Smooth muscle cell (in vitro differentiated cells): ENCODE results near the gene CFAP43. TPM values are rescaled to one million over a fixed set of nuclear protein-coding genes. Genes with fewer than 3 reads are reported as not detected.

ENCODE experiments used
- DNase-seq: peaks from one replicate; lab custom pipeline; 2025; ENCODE audit not compliant: unreplicated experiment; lab: John Stamatoyannopoulos, UW
- H2AFZ ChIP-seq: fragments of 200-600 bp; sonication (generic); 2 replicates; pipeline ENCODE4 v1.6.0; 2016; ENCODE audit warnings: antibody characterized with exemption, low read depth, mild to moderate bottlenecking
- H3F3A ChIP-seq: fragments of 200-600 bp; sonication (generic); 2 replicates; pipeline ENCODE4 v1.6.0; 2017; ENCODE audit warnings: antibody characterized with exemption, low read depth
- H3K27ac ChIP-seq: fragments of 200-600 bp; sonication (generic); 2 replicates; pipeline ENCODE4 v1.5.1; 2016; ENCODE audit warnings: low read depth, mild to moderate bottlenecking
- H3K27me3 ChIP-seq: fragments of 200-600 bp; sonication (generic); 2 replicates; pipeline ENCODE4 v1.6.1; 2016; ENCODE audit warnings: low read depth, mild to moderate bottlenecking
- H3K36me3 ChIP-seq: fragments of 200-600 bp; sonication (generic); 2 replicates; pipeline ENCODE4 v1.5.1; 2016; ENCODE audit warnings: low read depth
- H3K4me1 ChIP-seq: fragments of 200-600 bp; sonication (generic); 2 replicates; pipeline ENCODE4 v1.5.1; 2016; ENCODE audit warnings: low read depth
- H3K4me2 ChIP-seq: fragments of 200-600 bp; sonication (generic); 2 replicates; pipeline ENCODE4 v1.6.0; 2016; ENCODE audit warnings: mild to moderate bottlenecking
- H3K4me3 ChIP-seq: fragments of 200-600 bp; sonication (generic); 2 replicates; pipeline ENCODE4 v1.5.1; 2016; ENCODE audit warnings: mild to moderate bottlenecking
- H3K79me2 ChIP-seq: fragments of 200-600 bp; sonication (generic); 2 replicates; pipeline ENCODE4 v1.6.0; 2016; ENCODE audit warnings: low read depth, mild to moderate bottlenecking
- H3K9ac ChIP-seq: fragments of 200-600 bp; sonication (generic); 2 replicates; pipeline ENCODE4 v1.6.0; 2016; ENCODE audit warnings: low read depth
- H3K9me3 ChIP-seq: fragments of 200-600 bp; sonication (generic); replicated peaks from 2 replicates; pipeline ENCODE4 v1.5.1; 2016; ENCODE audit warnings: low read depth
- H4K20me1 ChIP-seq: fragments of 200-600 bp; sonication (generic); 2 replicates; pipeline ENCODE4 v1.6.0; 2016; ENCODE audit warnings: low read depth
- WGBS: methylation state at CpG from one replicate; pipeline ENCODE4 v1.1.7; 2016; ENCODE audit warnings: low lambda C conversion rate; 5-methylcytosine and 5-hydroxymethylcytosine counted together
- polyA plus RNA-seq: library from polyadenylated mRNA; unstranded; fragments of >200 nt; fragmentation: Nextera tagmentation; extraction: Ambion mirVana; gene quantifications from 2 replicates; pipeline ENCODE4 v1.2.1, GENCODE V29; 2016
- total RNA-seq: library from RNA; depleted of rRNA; stranded (reverse); fragments of >200 nt; gene quantifications from 2 replicates; pipeline ENCODE4 v1.2.3, GENCODE V29; 2014
- TF ChIP-seq, protein P1 (sequence below): fragments of 200-600 bp; sonication (generic); IDR thresholded peaks from 2 replicates; pipeline ENCODE4 v1.5.1; 2017; ENCODE audit warnings: borderline replicate concordance, mild to moderate bottlenecking, antibody characterized with exemption; ENCODE audit not compliant: insufficient read depth, poor library complexity, severe bottlenecking

Gene CFAP43
- total and polyA plus RNA-seq, 2 experiments from 2014 or later, result 0.04 to 0.50 TPM

DNA sequence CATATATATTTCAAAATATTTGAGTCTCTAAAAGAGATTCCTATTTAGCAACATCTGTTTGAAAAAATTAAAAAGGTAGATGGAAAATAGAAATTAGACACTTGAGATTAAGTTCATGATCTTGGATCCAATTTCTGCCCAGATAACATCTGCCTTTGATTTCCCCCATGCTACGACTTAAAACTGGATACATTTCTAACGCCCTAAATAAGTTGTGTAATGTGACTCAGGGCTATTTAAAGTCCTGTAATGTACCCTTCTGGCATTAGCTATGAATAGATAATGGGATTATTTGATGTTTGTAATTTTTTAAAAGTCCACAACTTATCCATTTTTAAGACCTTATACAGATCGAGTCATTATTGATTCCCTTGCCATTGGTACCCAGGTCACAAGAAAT lies 23.4 kb downstream of the CFAP43 start:
- Histone ChIP-seq H3K36me3 (no peaks in the 10 kb centered on the region), H3K9ac (no peak overlapping the region), H3K4me2 (no peak overlapping the region), H3K27ac (no peak overlapping the region), H3K4me1 (peaks cover 3% of the 10 kb centered on the region), H3K27me3 (no peaks in the 10 kb centered on the region), H3K9me3 (no peaks in the 10 kb centered on the region), H3F3A (no peaks in the 10 kb centered on the region), H4K20me1 (no peaks in the 10 kb centered on the region), H2AFZ (no peak overlapping the region), H3K4me3 (no peak overlapping the region), H3K79me2 (no peaks in the 10 kb centered on the region)
- 79% methylated on average over 3 of the region's 3 CpGs for WGBS
- DNase-seq, result no peak
- TF ChIP-seq, protein P1, sequence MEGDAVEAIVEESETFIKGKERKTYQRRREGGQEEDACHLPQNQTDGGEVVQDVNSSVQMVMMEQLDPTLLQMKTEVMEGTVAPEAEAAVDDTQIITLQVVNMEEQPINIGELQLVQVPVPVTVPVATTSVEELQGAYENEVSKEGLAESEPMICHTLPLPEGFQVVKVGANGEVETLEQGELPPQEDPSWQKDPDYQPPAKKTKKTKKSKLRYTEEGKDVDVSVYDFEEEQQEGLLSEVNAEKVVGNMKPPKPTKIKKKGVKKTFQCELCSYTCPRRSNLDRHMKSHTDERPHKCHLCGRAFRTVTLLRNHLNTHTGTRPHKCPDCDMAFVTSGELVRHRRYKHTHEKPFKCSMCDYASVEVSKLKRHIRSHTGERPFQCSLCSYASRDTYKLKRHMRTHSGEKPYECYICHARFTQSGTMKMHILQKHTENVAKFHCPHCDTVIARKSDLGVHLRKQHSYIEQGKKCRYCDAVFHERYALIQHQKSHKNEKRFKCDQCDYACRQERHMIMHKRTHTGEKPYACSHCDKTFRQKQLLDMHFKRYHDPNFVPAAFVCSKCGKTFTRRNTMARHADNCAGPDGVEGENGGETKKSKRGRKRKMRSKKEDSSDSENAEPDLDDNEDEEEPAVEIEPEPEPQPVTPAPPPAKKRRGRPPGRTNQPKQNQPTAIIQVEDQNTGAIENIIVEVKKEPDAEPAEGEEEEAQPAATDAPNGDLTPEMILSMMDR, result no peak

DNA sequence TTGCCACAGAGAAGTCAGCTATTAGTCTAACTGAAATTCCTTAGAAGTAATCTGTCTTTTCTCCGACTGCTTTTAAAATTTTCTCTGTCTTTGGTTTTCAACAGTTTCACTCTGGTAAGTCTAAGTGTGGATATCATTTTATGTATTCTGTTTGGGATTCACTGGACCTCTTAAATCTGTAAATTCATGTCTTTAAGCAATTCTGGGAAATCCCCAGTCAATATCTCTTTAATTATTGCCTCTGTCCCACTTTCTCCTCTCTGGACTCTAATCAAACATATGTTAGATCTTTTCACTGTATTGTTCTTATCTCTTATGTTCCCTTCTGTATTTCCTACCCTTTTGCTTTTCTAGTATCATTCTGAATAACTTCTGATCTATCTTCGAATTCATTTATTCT lies 29.9 kb downstream of the CFAP43 start:
- Histone ChIP-seq H3F3A (no peaks in the 10 kb centered on the region), H3K9ac (no peak overlapping the region), H3K36me3 (no peaks in the 10 kb centered on the region), H4K20me1 (no peaks in the 10 kb centered on the region), H3K79me2 (no peaks in the 10 kb centered on the region), H2AFZ (no peak overlapping the region), H3K4me1 (no peaks in the 10 kb centered on the region), H3K4me3 (no peak overlapping the region), H3K4me2 (no peak overlapping the region), H3K27ac (no peak overlapping the region), H3K27me3 (no peaks in the 10 kb centered on the region), H3K9me3 (no peaks in the 10 kb centered on the region)
- TF ChIP-seq, protein P1, result no peak
- DNase-seq, result no peak
- 95% methylated on average over 2 of the region's 2 CpGs for WGBS

DNA sequence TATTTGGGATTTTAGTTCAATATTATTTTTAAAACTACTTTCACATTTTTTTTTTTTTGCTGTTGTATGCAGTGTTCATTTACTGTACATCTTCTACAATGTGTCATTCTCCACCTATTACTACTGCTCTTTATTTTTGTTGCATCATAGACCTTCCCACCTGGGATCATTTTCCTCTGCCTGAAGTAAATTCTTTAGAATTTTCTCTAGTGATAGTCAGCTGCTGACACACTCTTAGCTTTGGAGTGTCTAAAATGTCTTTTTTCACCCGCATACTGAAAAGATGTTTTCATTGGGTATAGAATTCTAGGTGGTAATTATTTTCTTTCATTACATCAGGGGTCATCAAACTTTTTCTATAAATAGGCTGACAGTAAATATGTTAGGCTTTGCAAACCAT lies 30.5 kb downstream of the CFAP43 start:
- H3K4me2 ChIP-seq, result no peak overlapping the region
- no peaks in the 10 kb centered on the region for H4K20me1 ChIP-seq
- WGBS, result 93% methylated on average over 1 of the region's 1 CpG
- no peaks in the 10 kb centered on the region for H3K4me1 ChIP-seq
- no peak overlapping the region for H2AFZ ChIP-seq
- no peaks in the 10 kb centered on the region for H3K9me3 ChIP-seq
- H3K9ac ChIP-seq, result no peak overlapping the region
- H3K4me3 ChIP-seq, result no peak overlapping the region
- no peaks in the 10 kb centered on the region for H3K79me2 ChIP-seq
- H3K27ac ChIP-seq, result no peak overlapping the region
- TF ChIP-seq, protein P1, result no peak
- DNase-seq, result no peak
- no peaks in the 10 kb centered on the region for H3F3A ChIP-seq
- no peaks in the 10 kb centered on the region for H3K36me3 ChIP-seq
- no peaks in the 10 kb centered on the region for H3K27me3 ChIP-seq

DNA sequence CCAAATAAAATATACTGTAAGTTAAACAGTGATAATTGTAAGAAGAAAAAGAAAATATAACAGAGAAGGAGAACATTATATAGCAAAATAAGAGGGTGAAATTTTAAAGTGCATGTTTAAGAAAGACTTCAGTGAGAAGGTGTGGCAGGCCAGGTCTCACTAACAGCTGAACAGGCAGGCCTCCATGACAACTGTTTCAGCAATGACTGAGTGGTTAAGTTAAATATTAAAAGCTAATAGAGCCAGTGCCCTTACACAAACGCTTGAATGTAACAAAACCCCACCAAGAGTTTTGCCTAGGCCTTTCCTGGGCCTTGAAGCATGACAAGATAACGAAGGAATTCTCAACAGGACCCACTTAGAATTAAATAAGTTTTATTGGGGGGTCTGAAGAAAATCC lies 32.6 kb downstream of the CFAP43 start:
- H3K36me3 ChIP-seq, result no peaks in the 10 kb centered on the region

More for the DNA sequence above, 32.6 kb downstream of the CFAP43 start:
- TF ChIP-seq, protein P1, result no peak
- 91% methylated on average over 2 of the region's 2 CpGs for WGBS
- H3F3A ChIP-seq, result no peaks in the 10 kb centered on the region
- no peaks in the 10 kb centered on the region for H3K4me1 ChIP-seq
- no peaks in the 10 kb centered on the region for H3K9me3 ChIP-seq
- no peak overlapping the region for H2AFZ ChIP-seq
- no peak overlapping the region for H3K4me2 ChIP-seq
- H4K20me1 ChIP-seq, result no peaks in the 10 kb centered on the region
- H3K79me2 ChIP-seq, result no peaks in the 10 kb centered on the region
- H3K27me3 ChIP-seq, result no peaks in the 10 kb centered on the region
- DNase-seq, result no peak
- no peak overlapping the region for H3K9ac ChIP-seq
- no peak overlapping the region for H3K27ac ChIP-seq
- H3K4me3 ChIP-seq, result no peak overlapping the region
